Left lung (tissue), 10 donors: ENCODE results near the gene CD4. TPM values are rescaled to one million over a fixed set of nuclear protein-coding genes. Genes with fewer than 3 reads are reported as not detected.

Experiments
- ATAC-seq: fragments of 200-7000 bp; cut with Tn5 transposase; one replicate; pipeline ENCODE4 v1.9.1; 2020; ENCODE audit warnings: moderate library complexity
- DNase-seq, 4 donors: peaks; one replicate each; pipeline ENCODE4 v3.0.0-alpha.2; 2013 to 2020
- H3K27ac ChIP-seq, 2 donors: fragments of 200-600 bp; sonication (generic) in 1 of 2; one replicate each; pipeline versions ENCODE4 v1.5.0 to v1.8.0; 2020 to 2021
- H3K27me3 ChIP-seq, 2 donors: fragments of 200-600 bp; sonication (generic) in 1 of 2; one replicate each; pipeline versions ENCODE4 v1.5.0 to v1.8.0; 2020 to 2021
- H3K36me3 ChIP-seq, 2 donors: fragments of 200-600 bp; sonication (generic) in 1 of 2; one replicate each; pipeline versions ENCODE4 v1.5.0 to v1.8.0; 2020 to 2021
- H3K4me1 ChIP-seq, 2 donors: fragments of 200-600 bp; one replicate each; pipeline ENCODE4 v1.8.0; 2021
- H3K4me3 ChIP-seq, 2 donors: fragments of 200-600 bp; sonication (generic) in 1 of 2; one replicate each; pipeline versions ENCODE4 v1.5.0 to v1.8.0; 2020 to 2021; ENCODE audit warnings: mild to moderate bottlenecking in 1 of 2
- H3K9me3 ChIP-seq, 2 donors: fragments of 200-600 bp; sonication (generic) in 1 of 2; one replicate each; pipeline versions ENCODE4 v1.5.0 to v1.8.0; 2020 to 2021
- intact Hi-C, 2 donors: fragments of 100-400 bp; cut with DNase I; formaldehyde crosslinking; loops; one replicate each; pipeline versions ENCODE4 v1.11.2 to v1.14.2; 2022
- polyA plus RNA-seq, 6 donors: library from polyadenylated mRNA; unstranded; fragments of 120-200 nt; gene quantifications; one replicate each; pipeline ENCODE4 v1.2.1, GENCODE V29; 2013; ENCODE audit not compliant: insufficient read length in 6 of 6
- total RNA-seq, 2 donors: library from RNA; stranded (reverse); fragmentation: NEBNext Ultra II Directional; extraction: Animal tissue kit (Norgen Biotek cat#: 25700); gene quantifications; one replicate each; pipeline ENCODE4 v1.2.1, GENCODE V29; 2021
- TF ChIP-seq, protein P1 (sequence below), 2 donors: fragments of 200-600 bp; sonication (generic) in 1 of 2; IDR thresholded peaks; one replicate each; pipeline versions ENCODE4 v1.5.0 to v1.8.0; 2021; ENCODE audit warnings: antibody characterized with exemption in 2 of 2
- donor health status: DM: no; HTN: yes; CAD: no.
- donor health status: DM: no; HTN: no; CAD: no.

The CD4 gene
- total and polyA plus RNA-seq, 8 donors: 64.5 to 97.8 (median 92.9) TPM

DNA sequence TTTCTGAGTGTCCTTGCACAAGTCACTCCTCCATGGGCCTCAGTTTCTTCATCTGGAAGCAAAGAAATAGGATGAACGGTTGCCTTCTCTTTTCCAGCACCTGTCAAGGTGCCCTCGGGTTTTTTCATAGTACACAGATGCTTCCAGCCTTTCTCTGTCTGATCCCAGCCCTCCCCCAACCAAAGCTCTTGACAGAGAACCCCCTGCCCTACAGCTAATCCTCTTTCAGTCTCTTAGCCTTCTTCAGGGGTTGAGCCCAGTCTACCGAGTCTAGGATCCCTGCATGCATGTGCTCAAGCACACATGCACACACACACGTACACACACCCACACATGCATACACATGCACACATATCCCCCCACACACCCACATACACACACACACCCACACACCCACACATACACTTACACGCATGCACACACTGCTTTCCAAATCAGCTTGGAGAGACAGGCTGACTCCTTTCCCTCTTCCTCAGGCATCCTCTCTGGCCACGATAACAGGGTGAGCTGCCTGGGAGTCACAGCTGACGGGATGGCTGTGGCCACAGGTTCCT lies 57.1 kb downstream of the CD4 start:
- TF ChIP-seq, protein P1, sequence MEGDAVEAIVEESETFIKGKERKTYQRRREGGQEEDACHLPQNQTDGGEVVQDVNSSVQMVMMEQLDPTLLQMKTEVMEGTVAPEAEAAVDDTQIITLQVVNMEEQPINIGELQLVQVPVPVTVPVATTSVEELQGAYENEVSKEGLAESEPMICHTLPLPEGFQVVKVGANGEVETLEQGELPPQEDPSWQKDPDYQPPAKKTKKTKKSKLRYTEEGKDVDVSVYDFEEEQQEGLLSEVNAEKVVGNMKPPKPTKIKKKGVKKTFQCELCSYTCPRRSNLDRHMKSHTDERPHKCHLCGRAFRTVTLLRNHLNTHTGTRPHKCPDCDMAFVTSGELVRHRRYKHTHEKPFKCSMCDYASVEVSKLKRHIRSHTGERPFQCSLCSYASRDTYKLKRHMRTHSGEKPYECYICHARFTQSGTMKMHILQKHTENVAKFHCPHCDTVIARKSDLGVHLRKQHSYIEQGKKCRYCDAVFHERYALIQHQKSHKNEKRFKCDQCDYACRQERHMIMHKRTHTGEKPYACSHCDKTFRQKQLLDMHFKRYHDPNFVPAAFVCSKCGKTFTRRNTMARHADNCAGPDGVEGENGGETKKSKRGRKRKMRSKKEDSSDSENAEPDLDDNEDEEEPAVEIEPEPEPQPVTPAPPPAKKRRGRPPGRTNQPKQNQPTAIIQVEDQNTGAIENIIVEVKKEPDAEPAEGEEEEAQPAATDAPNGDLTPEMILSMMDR (IDR thresholded peaks at IDR 0.05): no peak
- Histone ChIP-seq H3K4me1 (peaks cover 5 to 15% of the 10 kb centered on the region in 2 donors), H3K36me3 (peaks cover 0 to 9% of the 10 kb centered on the region in 2 donors), H3K4me3 (no peak overlapping the region), H3K27me3 (no peaks in the 10 kb centered on the region), H3K27ac (no peak overlapping the region), H3K9me3 (no peaks in the 10 kb centered on the region)
- intact Hi-C loops: no loop called here
- no peak for ATAC-seq
- no peak for DNase-seq

DNA sequence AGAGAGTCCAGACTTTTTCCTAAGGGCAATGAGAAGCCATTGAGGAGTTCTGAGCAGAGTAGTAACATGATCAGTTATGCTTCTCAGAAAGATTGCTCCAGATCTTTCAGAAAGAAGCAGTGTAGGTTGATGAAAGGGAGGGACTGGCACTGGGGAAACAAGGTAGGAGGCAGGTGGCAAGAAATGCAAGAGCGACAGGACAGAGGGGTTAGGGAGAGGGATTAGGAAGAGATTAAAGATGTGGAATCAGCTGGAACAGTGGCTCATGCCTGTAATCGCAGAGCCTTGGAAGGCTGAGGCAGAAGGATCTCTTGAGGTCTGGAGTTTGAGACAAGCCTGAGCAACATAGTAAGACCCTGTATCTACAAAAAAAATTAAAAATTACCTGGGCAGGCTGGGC lies 58.3 kb downstream of the CD4 start:
- H3K4me3 ChIP-seq: no peak overlapping the region
- peaks cover 0 to 9% of the 10 kb centered on the region in 2 donors for H3K36me3 ChIP-seq
- ATAC-seq: no peak
- H3K4me1 ChIP-seq: peaks cover 5 to 15% of the 10 kb centered on the region in 2 donors
- TF ChIP-seq, protein P1 (IDR thresholded peaks at IDR 0.05): no peak
- no peaks in the 10 kb centered on the region for H3K27me3 ChIP-seq
- no peaks in the 10 kb centered on the region for H3K9me3 ChIP-seq
- no peak for DNase-seq
- intact Hi-C loops: no loop called here
- H3K27ac ChIP-seq: no peak overlapping the region

DNA sequence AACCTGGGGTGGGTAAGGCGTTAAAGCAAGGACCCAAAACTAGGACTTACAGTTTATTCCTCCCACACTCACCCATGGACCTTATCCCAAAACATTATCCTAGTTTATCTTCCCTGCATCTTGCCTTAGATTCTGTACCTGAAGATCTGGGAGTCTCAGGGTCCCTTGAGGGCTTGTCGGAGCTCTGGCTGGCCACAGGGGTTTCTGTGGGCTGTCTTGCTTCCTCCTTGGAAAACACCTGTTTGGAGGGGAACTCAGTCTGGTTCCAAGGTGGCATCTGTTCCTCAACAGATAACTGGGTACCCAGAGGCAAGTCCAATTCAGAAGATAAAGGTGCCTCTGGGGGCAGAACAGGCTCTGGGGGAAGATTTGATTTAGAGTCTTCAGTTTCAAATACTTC lies 60.1 kb downstream of the CD4 start:
- no peak overlapping the region for H3K27ac ChIP-seq
- intact Hi-C loops: no loop called here
- H3K27me3 ChIP-seq: no peaks in the 10 kb centered on the region
- no peak overlapping the region for H3K4me3 ChIP-seq
- H3K9me3 ChIP-seq: no peaks in the 10 kb centered on the region
- H3K4me1 ChIP-seq: peaks cover 11 to 29% of the 10 kb centered on the region in 2 donors
- no peak for DNase-seq
- peaks cover 0 to 9% of the 10 kb centered on the region in 2 donors for H3K36me3 ChIP-seq
- no peak for ATAC-seq
- TF ChIP-seq, protein P1 (IDR thresholded peaks at IDR 0.05): no peak

DNA sequence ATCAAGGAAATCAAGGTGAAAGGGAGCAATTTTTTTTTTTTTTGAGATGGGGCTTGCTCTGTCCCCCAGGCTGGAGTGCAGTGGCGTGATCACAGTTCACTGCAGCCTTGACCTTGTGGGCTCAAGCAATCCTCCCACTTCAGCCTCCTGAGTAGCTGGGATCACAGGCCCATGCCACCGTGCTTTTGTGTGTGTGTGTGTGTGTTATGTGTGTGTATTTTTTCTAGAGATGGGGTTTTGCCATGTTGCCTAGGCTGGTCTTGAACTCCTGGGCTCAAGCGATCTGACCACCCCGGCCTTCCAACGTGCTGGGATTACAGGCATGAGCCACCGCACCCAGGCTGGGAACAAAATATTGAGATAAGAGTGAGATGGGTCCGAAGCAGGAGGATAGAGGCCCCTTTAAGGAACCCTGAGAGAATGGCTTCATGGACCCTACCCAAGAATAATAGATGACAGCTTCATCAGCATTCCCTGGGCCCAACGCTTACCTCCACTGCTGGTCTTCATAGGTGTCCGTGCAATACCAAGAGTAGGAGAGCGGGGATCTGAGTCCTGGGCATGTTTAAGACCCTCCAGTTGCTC lies 60.7 kb downstream of the CD4 start:
- H3K9me3 ChIP-seq: no peaks in the 10 kb centered on the region
- no peak for ATAC-seq
- H3K4me3 ChIP-seq: peak overlapping the region in 1 of 2 donors; percentile 62
- H3K27ac ChIP-seq: no peak overlapping the region
- H3K27me3 ChIP-seq: no peaks in the 10 kb centered on the region
- TF ChIP-seq, protein P1 (IDR thresholded peaks at IDR 0.05): no peak
- H3K36me3 ChIP-seq: peaks cover 0 to 10% of the 10 kb centered on the region in 2 donors
- peaks cover 11 to 29% of the 10 kb centered on the region in 2 donors for H3K4me1 ChIP-seq
- intact Hi-C loops: no loop called here
- no peak for DNase-seq

DNA sequence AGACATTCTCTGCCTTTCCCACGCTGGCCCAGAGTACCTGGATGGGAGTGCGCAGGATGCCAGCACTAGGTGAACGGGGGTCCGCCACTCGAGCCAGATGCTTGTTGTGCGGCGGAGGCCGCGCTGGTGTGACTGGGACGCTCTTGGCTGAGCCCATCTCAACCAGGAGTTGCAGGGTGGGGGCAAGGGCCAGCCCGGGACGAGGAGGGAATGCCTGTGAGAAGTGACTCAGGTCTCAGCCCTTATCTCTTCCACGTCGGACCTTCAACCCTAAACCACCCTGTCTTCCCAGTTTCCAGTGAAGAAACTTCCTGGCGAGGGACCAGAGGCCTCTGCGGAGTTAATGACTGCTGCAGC lies 61.4 kb downstream of the CD4 start:
- Histone ChIP-seq H3K4me3 (peak overlapping the region; percentile 55 to 62), H3K27ac (no peak overlapping the region), H3K36me3 (peaks cover 0 to 17% of the 10 kb centered on the region in 2 donors), H3K9me3 (no peaks in the 10 kb centered on the region), H3K4me1 (peaks cover 11 to 29% of the 10 kb centered on the region in 2 donors), H3K27me3 (no peaks in the 10 kb centered on the region)
- intact Hi-C loops: no loop called here
- TF ChIP-seq, protein P1 (IDR thresholded peaks at IDR 0.05): no peak
- no peak for ATAC-seq
- peak in 1 of 4 donors; percentile 84 for DNase-seq
